HG03575 (cell line): ENCODE results near the gene SS18.

Experiments used
- ATAC-seq: cut with Tn5 transposase; IDR thresholded peaks from one replicate; pipeline ENCODE4 v1.9.1; 2021; ENCODE audit not compliant: unreplicated experiment, insufficient number of reproducible peaks, low FRiP score; ENCODE audit errors: extremely low read depth

The SS18 gene

GRCh38 chr18:26082475-26082874, 7.9 kb downstream of the SS18 start:
- ATAC-seq, result no peak

GRCh38 chr18:26074246-26074645, 16.2 kb downstream of the SS18 start:
- ATAC-seq, result no peak

DNA sequence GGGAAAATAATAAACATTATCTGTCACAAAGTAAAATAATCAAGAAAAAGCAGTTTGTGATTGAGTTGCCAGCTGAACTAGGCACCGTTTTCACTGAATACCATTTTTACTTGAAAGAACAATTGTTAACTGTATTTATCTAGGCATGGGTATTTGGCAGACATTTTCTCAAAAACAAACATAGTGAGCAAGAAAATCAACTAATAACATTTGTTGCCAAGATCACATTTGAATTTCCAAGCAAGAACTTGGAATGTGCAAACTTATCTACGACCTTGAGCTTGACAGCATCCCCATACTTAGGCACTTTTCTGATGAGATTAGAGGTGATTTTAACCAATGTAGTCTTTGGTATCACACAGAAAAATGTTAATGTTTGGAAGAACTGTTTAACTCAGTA, 16.7 kb downstream of the SS18 start:
- ATAC-seq, result no peak

GRCh38 chr18:26071725-26072124, 18.7 kb downstream of the SS18 start:
- no peak for ATAC-seq

DNA sequence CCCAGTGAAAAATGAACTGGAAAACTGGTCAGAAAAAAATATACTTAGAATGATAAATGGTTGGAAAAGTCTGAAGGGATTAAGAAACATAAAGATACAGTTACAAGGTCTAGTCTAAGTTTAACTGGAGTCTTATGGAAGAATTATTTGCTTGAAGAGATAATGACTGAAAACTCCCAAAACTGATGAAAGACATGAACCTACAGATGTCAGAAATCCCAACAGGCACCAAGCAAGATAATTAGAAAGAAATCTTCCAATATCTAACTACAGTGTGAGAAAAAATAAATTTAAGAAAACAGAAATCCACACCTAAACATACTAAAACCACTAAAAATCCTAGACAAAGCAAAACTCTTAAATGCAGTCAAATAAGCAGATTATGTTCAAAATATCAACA, 19.4 kb downstream of the SS18 start:
- ATAC-seq, result no peak

GRCh38 chr18:26059357-26059756, 31.1 kb downstream of the SS18 start:
- no peak for ATAC-seq

- no peak for ATAC-seq
Observed at GRCh38 chr18:26057344-26057773, 33.1 kb downstream of the SS18 start.

- ATAC-seq, result no peak
Observed at GRCh38 chr18:26056291-26056690, 34.1 kb downstream of the SS18 start.

DNA sequence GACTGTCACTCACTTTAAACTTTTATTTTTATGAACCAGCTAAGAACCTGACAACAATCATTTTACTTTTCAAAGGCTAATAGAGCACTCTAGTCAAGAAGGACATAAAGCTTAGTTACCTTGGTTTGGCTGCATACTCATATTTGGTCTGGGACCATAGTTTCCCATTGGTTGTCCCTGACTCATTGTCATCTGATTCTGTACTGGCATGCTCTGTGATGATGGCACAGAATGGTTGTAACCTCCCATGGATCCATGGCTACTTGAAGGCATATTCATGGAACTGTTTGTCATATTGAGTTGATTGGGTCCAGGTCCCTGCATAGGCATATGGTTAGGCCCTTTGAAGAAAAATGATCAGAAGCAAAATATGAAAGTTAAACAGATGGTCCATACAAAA, 37.9 kb downstream of the SS18 start:
- ATAC-seq, result no peak

GRCh38 chr18:26051843-26052242, 38.6 kb downstream of the SS18 start:
- ATAC-seq, result no peak

GRCh38 chr18:26046419-26047077, 43.9 kb downstream of the SS18 start:
- no peak for ATAC-seq

- ATAC-seq, result no peak
Observed at GRCh38 chr18:26044807-26045206, 45.6 kb downstream of the SS18 start.

DNA sequence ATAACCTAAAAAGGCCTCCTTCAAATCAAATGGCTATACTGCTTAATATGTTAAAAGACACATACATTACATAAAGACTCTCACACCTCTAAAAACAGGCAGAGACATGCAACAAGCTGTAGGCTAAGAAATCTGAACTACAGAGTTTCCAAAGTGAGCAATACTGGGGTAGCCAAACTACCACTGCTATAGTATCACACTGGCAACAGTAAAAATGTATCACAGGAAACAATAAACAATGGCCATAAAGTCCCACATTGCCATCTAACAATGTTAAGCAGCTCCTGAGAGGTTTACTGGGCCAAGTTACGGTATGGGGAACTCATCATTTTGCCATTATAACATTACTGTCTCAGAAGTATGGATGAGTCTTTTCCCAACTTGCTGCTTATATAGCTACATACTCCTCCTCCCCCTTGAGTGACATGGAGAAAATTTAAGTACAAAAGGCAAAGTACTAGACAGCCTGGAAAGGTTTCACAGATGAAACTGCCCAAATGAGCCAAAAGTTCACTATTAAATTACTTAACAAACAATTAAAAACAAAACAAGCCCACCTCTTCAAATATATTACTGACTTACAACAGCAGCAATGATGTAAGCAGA, 50.3 kb downstream of the SS18 start:
- no peak for ATAC-seq

DNA sequence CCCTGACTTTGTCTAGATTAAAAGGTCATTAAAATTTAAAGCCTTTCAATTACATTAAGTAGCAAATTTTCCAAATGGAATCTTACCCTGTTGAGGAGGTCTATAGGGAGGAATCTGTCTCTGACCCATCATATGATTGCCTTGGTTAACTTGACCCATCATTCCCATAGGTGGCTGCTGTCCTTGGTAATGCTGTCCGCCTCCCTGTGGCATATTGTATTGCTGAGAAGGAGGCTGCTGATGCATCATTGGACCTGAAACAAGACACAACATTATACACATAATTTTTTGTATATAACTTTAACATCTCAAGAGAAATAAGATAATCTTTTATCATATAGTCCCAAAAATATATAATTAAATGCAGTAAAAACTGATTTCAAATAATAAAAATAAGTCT, 51.2 kb downstream of the SS18 start:
- no peak for ATAC-seq

DNA sequence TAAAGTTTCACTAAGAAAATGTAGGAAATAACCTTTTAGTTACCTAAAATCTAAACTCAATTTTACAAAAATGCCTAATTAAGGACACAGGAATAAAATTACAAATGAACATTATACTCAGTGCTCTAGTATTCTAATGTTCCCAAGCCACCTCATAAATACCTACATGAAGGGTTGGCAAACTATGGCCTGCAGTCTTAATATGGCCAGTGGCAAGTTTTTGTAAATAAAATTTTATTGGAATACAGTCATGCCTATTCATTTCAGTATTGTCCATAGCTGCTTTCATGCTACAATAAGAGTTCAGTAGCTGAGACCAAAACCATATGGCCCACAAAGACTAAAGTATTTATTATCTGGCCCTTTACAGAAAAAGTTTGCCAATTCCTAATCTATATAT, 53.8 kb downstream of the SS18 start:
- no peak for ATAC-seq

DNA sequence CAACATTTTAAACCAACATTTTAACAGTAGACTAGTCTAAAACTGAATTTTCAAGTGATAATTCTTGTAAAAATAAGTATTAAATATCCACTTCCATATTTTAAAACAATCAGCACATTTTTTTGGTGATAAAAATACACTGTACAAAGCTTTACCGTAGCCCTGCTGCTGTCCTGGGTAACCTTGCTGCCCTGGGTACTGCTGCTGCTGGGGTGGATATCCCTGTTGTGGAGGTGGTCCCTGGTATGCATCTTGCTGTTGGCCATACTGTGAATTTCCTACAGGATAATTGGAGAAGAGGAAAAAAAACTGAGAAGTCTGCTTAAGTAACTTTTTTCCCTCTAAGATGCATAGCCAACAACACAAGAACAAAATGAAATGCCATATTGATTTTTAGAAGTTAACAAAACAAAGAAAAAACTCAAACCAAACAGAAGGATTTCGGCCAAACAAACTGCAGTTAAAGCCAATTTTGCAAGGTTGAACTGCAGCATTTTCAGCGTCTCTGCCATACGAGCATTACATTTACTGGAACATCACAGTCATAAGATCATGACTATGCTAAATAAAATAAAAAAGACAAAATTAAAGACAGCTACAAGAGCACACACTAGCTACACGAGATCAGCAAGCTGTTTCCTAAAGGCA, 55.4 kb downstream of the SS18 start:
- no peak for ATAC-seq

DNA sequence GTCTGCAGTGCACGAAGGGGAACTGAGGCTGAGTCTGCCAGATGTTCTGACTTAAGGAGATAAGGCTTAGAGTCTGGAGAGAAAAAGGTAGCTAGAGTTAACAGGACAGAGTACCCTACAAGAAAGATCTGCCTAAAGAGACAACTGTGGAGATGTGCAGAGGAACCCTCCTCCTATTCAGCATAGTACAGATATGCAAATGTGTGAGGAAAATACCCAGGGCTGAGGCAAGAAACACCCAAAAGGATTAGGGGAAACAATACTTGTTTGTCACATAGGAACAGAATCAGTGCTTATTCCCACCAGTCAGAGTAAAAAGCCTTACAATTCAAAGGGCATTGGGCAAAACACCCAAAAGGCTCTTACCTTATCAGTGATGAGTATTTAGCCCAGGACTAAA, 67.8 kb downstream of the SS18 start:
- no peak for ATAC-seq

- ATAC-seq, result no peak
Observed at GRCh38 chr18:26021061-26021754, 69.2 kb downstream of the SS18 start.

- ATAC-seq, result no peak
Observed at GRCh38 chr18:26017929-26018328, 72.5 kb downstream of the SS18 start.

DNA sequence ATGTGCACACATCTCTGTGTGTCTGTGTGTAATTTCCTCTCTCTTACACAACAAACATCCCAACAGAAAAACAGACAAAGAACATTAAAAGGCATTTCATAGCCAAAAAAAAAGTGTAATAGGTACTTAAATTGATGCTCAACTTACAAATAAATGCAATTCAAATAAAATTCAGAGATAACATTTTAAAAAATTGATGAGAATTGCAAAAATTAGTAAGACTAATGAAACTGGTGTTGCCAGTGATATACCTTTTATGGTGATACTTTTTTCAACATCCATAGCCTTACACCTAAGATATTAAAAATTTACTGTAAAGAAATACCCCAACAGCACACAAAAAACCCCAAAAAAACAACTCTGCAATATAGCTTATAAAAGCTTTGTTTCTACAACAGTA, 76.0 kb downstream of the SS18 start:
- ATAC-seq, result no peak
